Right lobe of liver (tissue), 4 donors: Measurements from ENCODE around the gene SRPK3.

ENCODE experiments used
- POLR2A ChIP-seq: fragments of 450-650 bp; IDR thresholded peaks from one replicate; pipeline ENCODE4 v1.6.1; 2017; ENCODE audit warnings: antibody characterized with exemption, mild to moderate bottlenecking
- TF ChIP-seq, protein P1 (sequence below), 4 donors: fragments of 200-600 bp in 3 of 4; fragments of 450-650 bp in 1 of 4; IDR thresholded peaks; one replicate each; pipeline versions ENCODE4 v1.5.1 to v1.8.0; 2016 to 2022; ENCODE audit warnings: antibody characterized with exemption in 4 of 4, mild to moderate bottlenecking in 2 of 4
- donor health status: DM: no; HTN: no; CAD: no.
- donor health status: DM: no; HTN: no; CAD: no.
- donor health status: DM: no; HTN: yes; CAD: no.

DNA sequence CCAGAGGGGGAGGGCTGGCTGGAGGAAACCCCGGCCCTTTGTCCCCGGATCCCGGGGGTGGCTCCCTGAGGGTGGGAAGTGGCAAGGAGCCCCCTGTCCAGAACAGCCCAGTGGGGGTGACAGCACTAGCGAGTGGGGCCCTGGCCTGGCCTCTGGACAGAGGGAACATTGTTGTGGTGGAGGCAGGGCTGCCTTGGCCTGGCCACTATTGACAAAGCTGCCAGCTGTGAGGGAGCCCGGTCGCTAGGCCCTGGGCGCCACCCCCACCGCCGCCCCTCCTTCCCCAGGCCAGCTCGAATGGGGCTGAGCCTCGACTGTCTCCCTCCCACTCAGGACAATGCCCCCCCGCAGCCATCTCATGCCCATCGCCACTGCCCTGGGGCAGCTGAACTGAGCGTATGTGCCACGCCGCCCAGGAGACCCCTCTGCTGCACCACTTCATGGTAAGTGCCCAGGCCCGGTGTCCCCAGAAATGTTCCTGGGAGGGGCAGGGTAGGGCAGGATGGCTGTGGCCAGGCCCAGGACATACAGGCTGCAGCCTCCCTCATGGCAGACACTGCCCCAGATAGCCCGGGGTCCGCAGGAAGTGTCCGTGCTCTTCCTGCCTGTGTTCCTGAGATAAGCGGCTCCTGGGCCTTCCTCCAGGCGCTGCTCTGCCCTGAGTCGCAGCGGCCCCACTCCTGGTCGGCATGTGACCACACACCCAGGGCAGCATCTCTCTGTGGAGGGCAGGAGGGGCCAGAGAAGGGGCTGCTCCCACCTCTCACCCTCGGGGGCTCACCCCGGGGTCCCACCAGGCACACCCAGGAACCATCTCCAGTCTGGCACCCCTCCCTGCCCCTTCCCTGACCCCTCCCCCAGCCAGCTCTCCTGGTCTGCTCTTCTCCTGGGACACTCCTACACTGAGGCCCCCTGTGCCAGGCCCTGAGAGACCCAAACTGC is 15.4 kb upstream of the SRPK3 start:
- TF ChIP-seq, protein P1, sequence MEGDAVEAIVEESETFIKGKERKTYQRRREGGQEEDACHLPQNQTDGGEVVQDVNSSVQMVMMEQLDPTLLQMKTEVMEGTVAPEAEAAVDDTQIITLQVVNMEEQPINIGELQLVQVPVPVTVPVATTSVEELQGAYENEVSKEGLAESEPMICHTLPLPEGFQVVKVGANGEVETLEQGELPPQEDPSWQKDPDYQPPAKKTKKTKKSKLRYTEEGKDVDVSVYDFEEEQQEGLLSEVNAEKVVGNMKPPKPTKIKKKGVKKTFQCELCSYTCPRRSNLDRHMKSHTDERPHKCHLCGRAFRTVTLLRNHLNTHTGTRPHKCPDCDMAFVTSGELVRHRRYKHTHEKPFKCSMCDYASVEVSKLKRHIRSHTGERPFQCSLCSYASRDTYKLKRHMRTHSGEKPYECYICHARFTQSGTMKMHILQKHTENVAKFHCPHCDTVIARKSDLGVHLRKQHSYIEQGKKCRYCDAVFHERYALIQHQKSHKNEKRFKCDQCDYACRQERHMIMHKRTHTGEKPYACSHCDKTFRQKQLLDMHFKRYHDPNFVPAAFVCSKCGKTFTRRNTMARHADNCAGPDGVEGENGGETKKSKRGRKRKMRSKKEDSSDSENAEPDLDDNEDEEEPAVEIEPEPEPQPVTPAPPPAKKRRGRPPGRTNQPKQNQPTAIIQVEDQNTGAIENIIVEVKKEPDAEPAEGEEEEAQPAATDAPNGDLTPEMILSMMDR (IDR thresholded peaks at IDR 0.05), result no peak
- TF ChIP-seq POLR2A, result no peak
